Measurements from ENCODE around the gene ARHGEF2.
A peak's percentile ranks its signal among the peaks of the same experiment; 100 is the strongest.

ARHGEF2 gene

DNA sequence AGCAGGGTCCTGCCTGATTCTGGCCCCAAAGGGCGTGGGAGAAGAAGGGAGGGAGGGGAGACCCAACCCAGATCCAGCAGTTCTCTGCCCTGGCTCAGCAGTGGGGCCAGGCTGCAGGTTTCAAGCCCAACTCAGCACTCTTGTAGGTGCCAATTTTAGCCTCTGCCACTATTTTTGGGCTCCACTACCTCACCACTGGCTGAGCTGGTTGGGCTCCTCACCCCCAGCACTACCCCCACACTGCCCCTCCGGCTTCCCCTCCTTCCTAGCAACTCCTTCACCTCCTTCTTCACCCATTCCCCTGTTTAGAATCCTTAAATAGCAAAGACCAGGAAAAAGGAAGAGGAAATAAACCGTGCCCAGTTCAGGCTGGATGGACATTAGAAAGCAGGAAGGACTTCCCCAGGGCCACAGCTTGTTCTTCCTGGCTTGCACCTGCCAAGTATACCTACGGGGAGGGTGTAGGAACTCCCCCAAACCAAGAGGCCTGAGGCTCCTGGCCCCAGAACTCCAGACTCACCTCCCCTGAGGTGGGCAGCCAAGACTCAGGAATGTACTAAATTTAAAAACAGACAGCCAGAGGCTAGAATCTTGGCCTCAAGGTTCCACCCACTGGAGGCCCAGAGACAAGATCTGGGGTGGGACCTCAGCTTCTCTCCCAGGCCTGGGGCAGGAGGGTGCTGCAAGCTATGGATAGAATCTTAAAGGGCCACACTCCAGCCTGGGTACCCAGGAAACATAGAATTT lies 1.4 kb upstream of the ARHGEF2 start:
- DNase-seq: no peak
- peaks cover 3% of the 10 kb centered on the region for H3K4me1 ChIP-seq
- no peaks in the 10 kb centered on the region for H3K27me3 ChIP-seq
- no peaks in the 10 kb centered on the region for H3K36me3 ChIP-seq
- H3K9me3 ChIP-seq: no peaks in the 10 kb centered on the region
- H3K4me3 ChIP-seq (ENCODE audit: low read depth, low read length): no peak overlapping the region
- TF ChIP-seq, protein P1, sequence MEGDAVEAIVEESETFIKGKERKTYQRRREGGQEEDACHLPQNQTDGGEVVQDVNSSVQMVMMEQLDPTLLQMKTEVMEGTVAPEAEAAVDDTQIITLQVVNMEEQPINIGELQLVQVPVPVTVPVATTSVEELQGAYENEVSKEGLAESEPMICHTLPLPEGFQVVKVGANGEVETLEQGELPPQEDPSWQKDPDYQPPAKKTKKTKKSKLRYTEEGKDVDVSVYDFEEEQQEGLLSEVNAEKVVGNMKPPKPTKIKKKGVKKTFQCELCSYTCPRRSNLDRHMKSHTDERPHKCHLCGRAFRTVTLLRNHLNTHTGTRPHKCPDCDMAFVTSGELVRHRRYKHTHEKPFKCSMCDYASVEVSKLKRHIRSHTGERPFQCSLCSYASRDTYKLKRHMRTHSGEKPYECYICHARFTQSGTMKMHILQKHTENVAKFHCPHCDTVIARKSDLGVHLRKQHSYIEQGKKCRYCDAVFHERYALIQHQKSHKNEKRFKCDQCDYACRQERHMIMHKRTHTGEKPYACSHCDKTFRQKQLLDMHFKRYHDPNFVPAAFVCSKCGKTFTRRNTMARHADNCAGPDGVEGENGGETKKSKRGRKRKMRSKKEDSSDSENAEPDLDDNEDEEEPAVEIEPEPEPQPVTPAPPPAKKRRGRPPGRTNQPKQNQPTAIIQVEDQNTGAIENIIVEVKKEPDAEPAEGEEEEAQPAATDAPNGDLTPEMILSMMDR (IDR thresholded peaks at IDR 0.05; ENCODE audit: low read depth, low read length): no peak

DNA sequence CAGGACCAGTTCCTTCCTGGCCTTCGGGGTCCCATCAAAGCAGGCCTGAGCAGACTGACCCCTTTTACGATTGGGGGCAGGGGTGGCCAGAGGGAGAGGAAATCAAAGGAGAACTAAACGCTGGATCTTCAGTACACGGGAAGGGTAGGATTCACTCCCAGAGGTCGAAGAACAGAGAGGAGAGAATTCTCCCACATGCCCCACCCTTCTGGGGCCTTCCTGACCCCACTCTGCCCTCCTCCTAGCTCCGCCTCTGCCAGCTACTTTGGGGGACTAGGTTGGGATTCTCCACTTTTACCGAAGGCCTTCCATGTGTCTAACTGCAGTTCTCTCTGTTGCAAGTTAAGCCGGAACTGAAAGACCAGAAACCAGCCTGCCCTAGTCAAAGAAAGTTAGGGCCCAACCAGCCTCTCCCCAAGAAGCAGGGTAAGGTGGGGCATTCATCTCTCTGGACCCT lies 654 bp upstream of the ARHGEF2 start:
- TF ChIP-seq, protein P1 (IDR thresholded peaks at IDR 0.05; ENCODE audit: low read depth, low read length): no peak
- Histone ChIP-seq H3K4me1 (peaks cover 3% of the 10 kb centered on the region), H3K36me3 (no peaks in the 10 kb centered on the region), H3K27me3 (no peaks in the 10 kb centered on the region), H3K9me3 (no peaks in the 10 kb centered on the region), H3K4me3 (ENCODE audit: low read depth, low read length) (peak overlapping the region; percentile 89)
- no peak for DNase-seq

DNA sequence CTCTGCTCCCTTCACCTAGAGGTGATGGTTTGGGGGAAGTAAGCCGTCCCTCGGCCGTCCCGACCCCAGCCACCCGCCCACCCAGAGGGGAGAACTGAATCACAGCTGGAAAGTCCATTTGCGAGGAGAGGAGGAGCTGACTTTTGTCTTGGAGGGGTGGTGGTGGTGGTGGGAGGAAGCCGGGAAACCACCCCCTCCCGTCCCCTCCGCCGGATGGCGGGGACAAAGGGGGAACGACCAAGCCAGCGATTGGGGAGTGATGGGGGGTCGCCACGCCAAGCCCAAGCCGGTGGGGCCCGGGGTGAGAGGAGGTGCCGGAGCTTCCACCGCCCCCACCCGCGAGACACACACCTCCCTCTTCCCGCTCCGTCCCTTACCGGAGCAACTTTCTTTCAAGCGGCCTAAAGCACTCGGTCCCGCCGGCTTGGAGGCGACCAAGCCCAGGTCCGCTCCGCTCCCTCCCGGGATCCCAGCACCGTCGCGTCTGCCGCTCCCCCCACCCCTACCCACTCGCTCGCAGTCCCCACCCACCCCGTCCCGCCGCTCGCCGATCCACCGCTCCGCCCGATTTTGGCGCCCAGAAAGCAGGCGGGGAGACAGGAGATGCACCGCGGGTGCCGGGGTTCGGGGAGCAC lies 540 bp downstream of the ARHGEF2 start:
- peak; percentile 50 for DNase-seq
- no peaks in the 10 kb centered on the region for H3K36me3 ChIP-seq
- no peaks in the 10 kb centered on the region for H3K27me3 ChIP-seq
- peak overlapping the region; percentile 89 for H3K4me3 ChIP-seq (ENCODE audit: low read depth, low read length)
- TF ChIP-seq, protein P1 (IDR thresholded peaks at IDR 0.05; ENCODE audit: low read depth, low read length): no peak
- H3K4me1 ChIP-seq: peaks cover 3% of the 10 kb centered on the region
- H3K9me3 ChIP-seq: no peaks in the 10 kb centered on the region

DNA sequence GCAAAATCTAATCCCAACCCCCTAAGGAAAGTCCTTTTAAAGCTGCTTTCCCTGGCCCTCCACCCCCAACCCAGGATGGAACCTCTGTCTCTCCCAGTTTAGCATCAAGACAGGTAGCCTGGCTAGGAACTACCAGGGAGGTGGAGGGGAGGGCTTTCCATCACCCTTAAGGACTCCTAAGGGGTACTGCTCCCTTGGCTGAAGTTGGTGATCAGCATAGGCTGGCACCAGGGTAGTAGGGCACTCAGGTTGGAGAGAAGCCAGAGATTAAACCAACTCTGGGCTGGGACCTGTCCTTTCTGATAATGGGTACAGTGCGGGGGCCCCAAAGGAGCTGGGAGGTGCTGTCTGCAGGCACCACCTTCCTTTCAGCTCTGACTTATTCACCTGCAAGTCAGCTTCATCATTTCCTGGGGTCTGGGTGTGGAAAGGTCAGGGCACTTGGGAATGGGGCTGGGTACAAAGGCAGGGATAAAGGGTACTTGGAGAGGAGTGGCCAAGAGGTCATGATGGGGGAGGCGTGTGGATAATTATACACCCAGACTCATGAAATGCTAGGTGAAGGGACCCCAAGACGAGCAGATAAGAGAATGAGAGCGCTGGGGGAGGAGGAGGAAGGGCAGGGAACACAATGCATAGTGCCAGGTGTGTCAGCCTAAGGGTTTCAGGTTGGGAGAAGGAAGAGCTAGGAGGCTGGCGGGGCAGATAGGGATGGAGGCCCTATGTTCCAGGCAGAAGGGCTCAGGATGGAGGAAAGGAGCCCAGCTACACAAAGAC lies 1.2 kb downstream of the ARHGEF2 start:
- no peak for DNase-seq
- Histone ChIP-seq H3K4me3 (ENCODE audit: low read depth, low read length) (peak overlapping the region; percentile 89), H3K9me3 (no peaks in the 10 kb centered on the region), H3K4me1 (peaks cover 3% of the 10 kb centered on the region), H3K36me3 (no peaks in the 10 kb centered on the region), H3K27me3 (no peaks in the 10 kb centered on the region)
- TF ChIP-seq, protein P1 (IDR thresholded peaks at IDR 0.05; ENCODE audit: low read depth, low read length): no peak

DNA sequence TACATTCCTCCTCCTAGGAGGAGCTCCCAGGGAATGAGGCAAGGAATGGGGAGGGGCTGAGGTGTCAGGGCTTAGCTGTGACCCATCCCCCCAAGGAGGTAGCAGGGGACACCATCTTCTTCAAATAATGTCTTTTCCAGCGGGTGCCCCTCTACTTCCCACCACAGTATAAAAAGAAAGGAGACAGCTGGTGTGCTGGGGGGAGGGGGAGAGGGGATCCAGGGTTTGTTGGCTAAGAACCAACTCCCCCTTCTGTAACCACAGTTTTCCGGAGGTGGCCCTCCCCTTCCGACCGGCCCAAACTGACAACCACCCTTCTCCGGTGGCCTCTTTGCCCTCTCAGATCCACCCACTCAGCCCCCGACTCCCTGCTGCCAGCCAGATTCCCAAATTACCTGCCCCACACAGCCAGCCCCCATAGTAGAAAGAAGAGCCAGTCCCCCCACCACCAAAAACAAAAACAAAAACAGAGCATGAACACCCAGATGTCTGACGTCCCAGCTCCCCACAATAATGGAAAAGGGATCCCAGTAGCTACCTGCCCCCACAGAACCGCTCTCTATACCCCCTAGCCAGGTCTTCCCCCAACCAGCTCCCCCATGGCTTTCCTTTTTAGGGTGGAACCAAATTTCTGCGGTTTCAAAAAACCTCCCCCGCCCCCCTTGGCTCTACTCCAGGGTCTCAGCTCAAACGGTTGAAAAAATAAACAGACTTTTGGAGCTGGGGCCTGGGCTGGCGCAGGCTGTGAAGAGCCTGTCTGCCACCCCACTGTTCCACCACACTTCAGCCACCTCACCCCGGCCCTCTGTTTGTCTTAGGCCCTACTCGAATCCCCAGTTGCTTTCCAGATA lies 2.1 kb downstream of the ARHGEF2 start:
- H3K4me3 ChIP-seq (ENCODE audit: low read depth, low read length): peak overlapping the region; percentile 21; the same call in 1 of the 2 replicates
- no peaks in the 10 kb centered on the region for H3K36me3 ChIP-seq
- TF ChIP-seq, protein P1 (IDR thresholded peaks at IDR 0.05; ENCODE audit: low read depth, low read length): no peak
- no peaks in the 10 kb centered on the region for H3K27me3 ChIP-seq
- DNase-seq: no peak
- H3K4me1 ChIP-seq: peaks cover 3% of the 10 kb centered on the region
- H3K9me3 ChIP-seq: no peaks in the 10 kb centered on the region
